Measurements from ENCODE around the gene OR6J1.

Gene OR6J1

GRCh38 chr14:22602862-22603261, 41.3 kb downstream of the OR6J1 start:
- Histone ChIP-seq H3K4me1 (ENCODE audit: control insufficient read depth, insufficient read depth, low read length) (peaks cover 8% of the 10 kb centered on the region), H3K4me3 (ENCODE audit: low read depth, low read length) (no peak overlapping the region), H3K36me3 (ENCODE audit: control insufficient read depth, insufficient read depth, low read length) (peaks cover 73% of the 10 kb centered on the region)

GRCh38 chr14:22601996-22602395, 42.2 kb downstream of the OR6J1 start:
- Histone ChIP-seq H3K9ac (ENCODE audit: low read depth, low read length) (no peak overlapping the region), H3K27me3 (ENCODE audit: control insufficient read depth, insufficient read depth, low read length) (no peaks in the 10 kb centered on the region), H3K36me3 (ENCODE audit: control insufficient read depth, insufficient read depth, low read length) (peaks cover 65% of the 10 kb centered on the region), H3K27ac (ENCODE audit: low read depth, low read length) (no peak overlapping the region), H3K4me3 (ENCODE audit: low read depth, low read length) (no peak overlapping the region), H3K4me1 (ENCODE audit: control insufficient read depth, insufficient read depth, low read length) (peaks cover 16% of the 10 kb centered on the region), H3K9me3 (ENCODE audit: control insufficient read depth, insufficient read depth, low read length) (no peaks in the 10 kb centered on the region)

More at GRCh38 chr14:22602862-22603261, 41.3 kb downstream of the OR6J1 start:
- Histone ChIP-seq H3K27ac (ENCODE audit: low read depth, low read length) (no peak overlapping the region), H3K9ac (ENCODE audit: low read depth, low read length) (no peak overlapping the region), H3K27me3 (ENCODE audit: control insufficient read depth, insufficient read depth, low read length) (no peaks in the 10 kb centered on the region), H3K9me3 (ENCODE audit: control insufficient read depth, insufficient read depth, low read length) (no peaks in the 10 kb centered on the region)

DNA sequence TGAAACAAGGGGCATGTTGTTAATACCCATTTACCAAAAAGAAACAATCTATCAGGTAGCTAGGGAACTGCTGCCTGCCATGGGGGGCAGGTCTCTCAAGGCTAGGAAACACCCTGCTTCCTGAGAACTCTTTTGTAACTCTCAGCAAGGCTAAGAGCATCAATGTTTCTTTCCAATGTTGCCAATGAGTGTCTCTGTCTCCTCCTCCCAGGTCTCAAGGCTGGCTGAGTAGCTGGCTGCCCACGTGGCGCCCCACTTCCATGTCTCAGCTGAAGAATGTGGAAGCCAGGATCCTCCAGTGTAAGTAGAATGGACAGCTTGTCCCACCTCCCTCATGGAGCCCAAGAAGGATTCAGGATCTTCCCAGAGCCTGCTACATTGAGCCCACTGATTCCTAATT, 42.7 kb downstream of the OR6J1 start:
- no peak overlapping the region for H3K9ac ChIP-seq (ENCODE audit: low read depth, low read length)
- H3K4me1 ChIP-seq (ENCODE audit: control insufficient read depth, insufficient read depth, low read length): peaks cover 16% of the 10 kb centered on the region
- H3K9me3 ChIP-seq (ENCODE audit: control insufficient read depth, insufficient read depth, low read length): no peaks in the 10 kb centered on the region
- H3K4me3 ChIP-seq (ENCODE audit: low read depth, low read length): no peak overlapping the region
- H3K27ac ChIP-seq (ENCODE audit: low read depth, low read length): no peak overlapping the region
- H3K27me3 ChIP-seq (ENCODE audit: control insufficient read depth, insufficient read depth, low read length): no peaks in the 10 kb centered on the region
- H3K36me3 ChIP-seq (ENCODE audit: control insufficient read depth, insufficient read depth, low read length): peaks cover 59% of the 10 kb centered on the region

DNA sequence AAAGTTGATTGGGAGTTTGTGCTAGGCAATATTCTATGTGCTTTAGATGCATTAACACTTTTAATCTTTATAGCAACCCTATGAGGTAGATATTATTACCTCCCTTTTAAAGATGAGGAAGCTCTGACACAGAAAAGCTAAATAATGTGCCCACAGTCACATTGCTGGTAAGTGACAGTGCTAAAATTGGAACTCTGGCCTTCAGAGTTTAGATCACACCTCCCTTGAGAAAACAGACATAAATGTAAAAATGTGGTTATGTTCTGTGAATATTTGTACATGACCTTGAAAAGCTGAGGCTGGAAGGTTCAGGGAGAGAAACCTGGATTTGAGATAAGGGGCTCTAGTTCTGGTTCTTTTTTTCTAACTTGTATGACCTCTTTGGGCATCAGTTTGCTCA, 44.1 kb downstream of the OR6J1 start:
- Histone ChIP-seq H3K9me3 (ENCODE audit: control insufficient read depth, insufficient read depth, low read length) (no peaks in the 10 kb centered on the region), H3K36me3 (ENCODE audit: control insufficient read depth, insufficient read depth, low read length) (peaks cover 45% of the 10 kb centered on the region), H3K4me1 (ENCODE audit: control insufficient read depth, insufficient read depth, low read length) (peaks cover 16% of the 10 kb centered on the region), H3K9ac (ENCODE audit: low read depth, low read length) (no peak overlapping the region), H3K27ac (ENCODE audit: low read depth, low read length) (no peak overlapping the region), H3K4me3 (ENCODE audit: low read depth, low read length) (peak overlapping the region; percentile 94; the same call in 1 of the 2 replicates), H3K27me3 (ENCODE audit: control insufficient read depth, insufficient read depth, low read length) (no peaks in the 10 kb centered on the region)

DNA sequence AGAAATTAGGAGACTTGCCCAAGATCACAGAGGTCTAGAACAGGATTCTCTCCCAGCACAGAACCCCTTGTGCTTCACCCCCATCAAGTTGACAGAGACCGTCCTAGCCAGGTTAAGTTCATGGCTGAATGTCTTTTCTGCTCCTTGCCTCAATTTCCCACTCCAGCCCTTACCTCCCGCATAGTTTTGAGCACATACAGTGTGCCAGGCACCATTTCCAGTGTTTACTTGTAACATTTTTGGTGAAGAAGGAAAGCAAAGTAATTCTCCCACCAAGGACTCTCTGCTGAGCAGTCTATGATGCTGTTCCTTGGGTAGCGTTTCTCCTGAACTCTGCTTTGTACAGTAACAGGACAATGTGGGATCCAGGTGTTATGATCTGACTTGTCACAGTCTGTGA, 44.8 kb downstream of the OR6J1 start:
- H3K4me3 ChIP-seq (ENCODE audit: low read depth, low read length): peak overlapping the region; percentile 94

DNA sequence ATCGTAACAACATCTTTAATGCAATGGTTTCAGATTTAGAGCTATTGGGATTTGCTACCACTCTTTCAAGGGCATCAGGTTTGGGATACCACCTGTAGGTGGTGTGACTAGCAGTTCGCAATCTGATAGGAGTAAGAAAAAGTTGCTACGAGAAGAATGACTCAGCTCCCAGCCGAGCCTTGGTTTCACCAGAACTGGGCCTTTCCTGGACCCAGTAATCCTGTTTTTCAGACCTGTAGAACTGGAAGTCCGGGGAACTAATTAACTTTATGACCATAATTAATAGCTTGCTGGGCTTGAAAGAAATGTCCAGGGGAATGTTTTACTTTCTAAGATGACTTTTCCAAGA, 45.3 kb downstream of the OR6J1 start:
- H3K4me1 ChIP-seq (ENCODE audit: control insufficient read depth, insufficient read depth, low read length): peaks cover 16% of the 10 kb centered on the region
- H3K27me3 ChIP-seq (ENCODE audit: control insufficient read depth, insufficient read depth, low read length): no peaks in the 10 kb centered on the region
- peak overlapping the region; percentile 94 for H3K4me3 ChIP-seq (ENCODE audit: low read depth, low read length)
- peak overlapping the region; percentile 90 for H3K27ac ChIP-seq (ENCODE audit: low read depth, low read length)
- peak overlapping the region; percentile 72 for H3K9ac ChIP-seq (ENCODE audit: low read depth, low read length)
- H3K9me3 ChIP-seq (ENCODE audit: control insufficient read depth, insufficient read depth, low read length): no peaks in the 10 kb centered on the region
- peaks cover 37% of the 10 kb centered on the region for H3K36me3 ChIP-seq (ENCODE audit: control insufficient read depth, insufficient read depth, low read length)

More for the DNA sequence above, 44.8 kb downstream of the OR6J1 start:
- Histone ChIP-seq H3K4me1 (ENCODE audit: control insufficient read depth, insufficient read depth, low read length) (peaks cover 16% of the 10 kb centered on the region), H3K27me3 (ENCODE audit: control insufficient read depth, insufficient read depth, low read length) (no peaks in the 10 kb centered on the region), H3K9ac (ENCODE audit: low read depth, low read length) (peak overlapping the region; percentile 72; the same call in 1 of the 2 replicates), H3K36me3 (ENCODE audit: control insufficient read depth, insufficient read depth, low read length) (peaks cover 38% of the 10 kb centered on the region), H3K9me3 (ENCODE audit: control insufficient read depth, insufficient read depth, low read length) (no peaks in the 10 kb centered on the region), H3K27ac (ENCODE audit: low read depth, low read length) (peak overlapping the region; percentile 90)

- Histone ChIP-seq H3K9ac (ENCODE audit: low read depth, low read length) (peak within 1 kb of the TSS; percentile 72), H3K27ac (ENCODE audit: low read depth, low read length) (peak within 1 kb of the TSS; percentile 90), H3K36me3 (ENCODE audit: control insufficient read depth, insufficient read depth, low read length) (peaks cover 31% of the 10 kb centered on the region), H3K4me1 (ENCODE audit: control insufficient read depth, insufficient read depth, low read length) (peaks cover 20% of the 10 kb centered on the region), H3K4me3 (ENCODE audit: low read depth, low read length) (peak within 1 kb of the TSS; percentile 94), H3K9me3 (ENCODE audit: control insufficient read depth, insufficient read depth, low read length) (no peaks in the 10 kb centered on the region), H3K27me3 (ENCODE audit: control insufficient read depth, insufficient read depth, low read length) (no peaks in the 10 kb centered on the region)
These were observed 45.9 kb downstream of the OR6J1 start, which contains the start of gene ABHD4 for GRCh38 chr14:22598099-22598895. ABHD4 (plus strand) TSS chr14:22598300; CDS start chr14:22598307, 7 bp downstream.

DNA sequence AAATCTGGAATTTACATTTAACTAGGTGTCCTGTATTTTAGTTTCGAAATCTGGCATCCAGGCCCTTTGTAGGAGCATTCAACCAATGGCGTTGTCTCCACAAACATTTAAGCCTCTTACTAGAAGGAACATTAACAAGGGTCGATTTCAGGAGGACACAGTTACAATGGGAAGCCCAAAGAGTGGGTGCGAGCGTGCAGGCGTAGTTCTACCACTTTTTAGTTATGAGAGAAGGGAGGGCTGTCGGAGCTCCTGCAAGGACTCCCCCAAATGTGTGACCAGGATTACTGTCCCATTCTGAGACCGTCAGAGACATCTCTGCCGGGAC, 46.4 kb downstream of the OR6J1 start:
- Histone ChIP-seq H3K4me3 (ENCODE audit: low read depth, low read length) (peak overlapping the region; percentile 94), H3K27ac (ENCODE audit: low read depth, low read length) (peak overlapping the region; percentile 90), H3K36me3 (ENCODE audit: control insufficient read depth, insufficient read depth, low read length) (peaks cover 25% of the 10 kb centered on the region), H3K9me3 (ENCODE audit: control insufficient read depth, insufficient read depth, low read length) (no peaks in the 10 kb centered on the region), H3K27me3 (ENCODE audit: control insufficient read depth, insufficient read depth, low read length) (no peaks in the 10 kb centered on the region), H3K4me1 (ENCODE audit: control insufficient read depth, insufficient read depth, low read length) (peaks cover 24% of the 10 kb centered on the region), H3K9ac (ENCODE audit: low read depth, low read length) (peak overlapping the region; percentile 41)

- Histone ChIP-seq H3K9me3 (ENCODE audit: control insufficient read depth, insufficient read depth, low read length) (no peaks in the 10 kb centered on the region), H3K27me3 (ENCODE audit: control insufficient read depth, insufficient read depth, low read length) (no peaks in the 10 kb centered on the region), H3K4me1 (ENCODE audit: control insufficient read depth, insufficient read depth, low read length) (peaks cover 24% of the 10 kb centered on the region), H3K4me3 (ENCODE audit: low read depth, low read length) (peak overlapping the region; percentile 94), H3K9ac (ENCODE audit: low read depth, low read length) (no peak overlapping the region), H3K27ac (ENCODE audit: low read depth, low read length) (peak overlapping the region; percentile 90), H3K36me3 (ENCODE audit: control insufficient read depth, insufficient read depth, low read length) (peaks cover 21% of the 10 kb centered on the region)
These were observed 46.9 kb downstream of the OR6J1 start for GRCh38 chr14:22597265-22597664.

GRCh38 chr14:22596354-22596879, 47.7 kb downstream of the OR6J1 start:
- no peaks in the 10 kb centered on the region for H3K9me3 ChIP-seq (ENCODE audit: control insufficient read depth, insufficient read depth, low read length)
- no peaks in the 10 kb centered on the region for H3K27me3 ChIP-seq (ENCODE audit: control insufficient read depth, insufficient read depth, low read length)
- peaks cover 12% of the 10 kb centered on the region for H3K36me3 ChIP-seq (ENCODE audit: control insufficient read depth, insufficient read depth, low read length)
- H3K4me3 ChIP-seq (ENCODE audit: low read depth, low read length): no peak overlapping the region
- H3K27ac ChIP-seq (ENCODE audit: low read depth, low read length): no peak overlapping the region
- H3K9ac ChIP-seq (ENCODE audit: low read depth, low read length): no peak overlapping the region
- peaks cover 24% of the 10 kb centered on the region for H3K4me1 ChIP-seq (ENCODE audit: control insufficient read depth, insufficient read depth, low read length)

- H3K9me3 ChIP-seq (ENCODE audit: control insufficient read depth, insufficient read depth, low read length): no peaks in the 10 kb centered on the region
- no peak overlapping the region for H3K27ac ChIP-seq (ENCODE audit: low read depth, low read length)
- no peak overlapping the region for H3K9ac ChIP-seq (ENCODE audit: low read depth, low read length)
- H3K4me3 ChIP-seq (ENCODE audit: low read depth, low read length): no peak overlapping the region
- H3K4me1 ChIP-seq (ENCODE audit: control insufficient read depth, insufficient read depth, low read length): peaks cover 23% of the 10 kb centered on the region
- no peaks in the 10 kb centered on the region for H3K36me3 ChIP-seq (ENCODE audit: control insufficient read depth, insufficient read depth, low read length)
- H3K27me3 ChIP-seq (ENCODE audit: control insufficient read depth, insufficient read depth, low read length): no peaks in the 10 kb centered on the region
These were observed 49.9 kb downstream of the OR6J1 start for GRCh38 chr14:22594156-22594716.

All from HUES48 (cell line).